NCI-H2107 treated with DMSO at 0.1 percent for 48 hours (cell line): ENCODE results near the gene SLC51B.
"Not testable (repeated sequence)": the region's sequence is repeated elsewhere in the genome, so short reads cannot be mapped to it uniquely, and the experiment has no call there.

ENCODE experiments used
- DNase-seq: peaks from one replicate; lab custom pipeline; 2025; ENCODE audit not compliant: unreplicated experiment; lab: John Stamatoyannopoulos, UW

The SLC51B gene

GRCh38 chr15:65044724-65045481 lies at the start of gene SLC51B:
TSS of gene SLC51B (plus strand) at chr15:65045387. CDS start at chr15:65050005, 4,618 bp downstream.
- no peak for DNase-seq

GRCh38 chr15:64997066-64997465 lies 48.1 kb upstream of the SLC51B start:
- no peak for DNase-seq

GRCh38 chr15:64997745-64998375 lies 47.3 kb upstream of the SLC51B start:
- no peak for DNase-seq

- DNase-seq, result no peak
Observed at GRCh38 chr15:65004993-65005392, 40.2 kb upstream of the SLC51B start.

DNA sequence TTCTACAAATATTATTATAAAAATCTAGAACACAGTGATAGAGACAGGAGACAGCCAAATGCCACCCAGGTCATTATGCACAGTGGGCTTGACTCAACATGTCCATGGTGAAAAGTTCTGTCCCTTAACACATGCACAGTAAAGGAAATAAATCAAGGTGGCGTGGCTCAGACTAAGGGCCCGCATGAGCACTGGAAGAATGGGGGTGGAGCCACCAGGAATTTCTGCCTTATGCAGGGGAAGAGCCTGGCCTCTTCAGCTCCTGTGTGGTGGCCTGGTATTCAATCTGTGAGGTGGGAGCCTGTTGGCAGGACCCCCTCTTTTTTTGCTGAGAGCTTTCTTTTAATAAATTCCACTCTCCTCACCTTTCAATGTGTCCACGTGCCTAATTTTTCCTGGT lies 38.3 kb upstream of the SLC51B start:
- DNase-seq, result no peak

- no peak for DNase-seq
Observed at GRCh38 chr15:65008983-65009382, 36.2 kb upstream of the SLC51B start.

- not testable (repeated sequence) for DNase-seq
Observed at GRCh38 chr15:65011198-65011597, 34.0 kb upstream of the SLC51B start.

DNA sequence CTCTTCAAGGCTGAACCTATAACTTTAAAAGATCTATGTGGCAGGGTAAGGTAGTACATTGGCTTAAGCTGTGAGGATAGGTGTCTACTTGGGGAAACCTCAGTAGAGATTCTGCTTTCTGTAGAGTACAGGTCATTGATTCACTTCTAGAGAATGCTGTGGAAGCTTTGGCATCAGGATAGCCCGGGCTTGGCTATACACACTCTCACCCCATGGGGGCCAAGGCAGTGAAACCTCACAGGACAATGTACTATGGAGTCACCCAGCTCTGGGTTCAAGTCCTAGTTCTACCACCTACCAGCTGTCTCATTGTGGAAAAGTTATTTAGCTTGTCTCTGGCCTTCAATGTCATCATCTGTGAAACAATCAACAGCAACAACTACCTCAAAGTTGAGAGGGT lies 24.8 kb upstream of the SLC51B start:
- no peak for DNase-seq

GRCh38 chr15:65021488-65021887 lies 23.7 kb upstream of the SLC51B start:
- DNase-seq, result no peak

GRCh38 chr15:65026756-65027155 lies 18.4 kb upstream of the SLC51B start:
- no peak for DNase-seq

- no peak for DNase-seq
Observed at GRCh38 chr15:65027593-65027992, 17.6 kb upstream of the SLC51B start.

DNA sequence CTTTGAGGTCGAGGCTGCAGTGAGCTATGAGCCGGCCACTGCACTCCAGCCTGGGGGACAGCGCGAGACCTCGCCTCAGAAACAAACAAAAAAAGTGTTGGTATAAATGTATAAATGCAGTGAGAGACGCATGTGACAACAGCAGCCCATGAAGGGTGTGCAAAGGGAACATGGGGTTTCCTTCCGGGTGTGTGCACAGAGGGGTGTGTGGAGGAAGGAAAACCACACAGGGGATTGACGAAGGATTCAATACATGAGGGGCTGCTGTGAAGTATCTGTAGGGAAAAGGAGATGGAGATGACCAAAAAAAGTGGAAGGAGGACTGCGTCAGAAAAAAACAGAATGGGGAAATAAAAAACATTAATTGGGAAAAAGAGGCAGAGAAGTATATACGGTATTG lies 16.8 kb upstream of the SLC51B start:
- no peak for DNase-seq

DNA sequence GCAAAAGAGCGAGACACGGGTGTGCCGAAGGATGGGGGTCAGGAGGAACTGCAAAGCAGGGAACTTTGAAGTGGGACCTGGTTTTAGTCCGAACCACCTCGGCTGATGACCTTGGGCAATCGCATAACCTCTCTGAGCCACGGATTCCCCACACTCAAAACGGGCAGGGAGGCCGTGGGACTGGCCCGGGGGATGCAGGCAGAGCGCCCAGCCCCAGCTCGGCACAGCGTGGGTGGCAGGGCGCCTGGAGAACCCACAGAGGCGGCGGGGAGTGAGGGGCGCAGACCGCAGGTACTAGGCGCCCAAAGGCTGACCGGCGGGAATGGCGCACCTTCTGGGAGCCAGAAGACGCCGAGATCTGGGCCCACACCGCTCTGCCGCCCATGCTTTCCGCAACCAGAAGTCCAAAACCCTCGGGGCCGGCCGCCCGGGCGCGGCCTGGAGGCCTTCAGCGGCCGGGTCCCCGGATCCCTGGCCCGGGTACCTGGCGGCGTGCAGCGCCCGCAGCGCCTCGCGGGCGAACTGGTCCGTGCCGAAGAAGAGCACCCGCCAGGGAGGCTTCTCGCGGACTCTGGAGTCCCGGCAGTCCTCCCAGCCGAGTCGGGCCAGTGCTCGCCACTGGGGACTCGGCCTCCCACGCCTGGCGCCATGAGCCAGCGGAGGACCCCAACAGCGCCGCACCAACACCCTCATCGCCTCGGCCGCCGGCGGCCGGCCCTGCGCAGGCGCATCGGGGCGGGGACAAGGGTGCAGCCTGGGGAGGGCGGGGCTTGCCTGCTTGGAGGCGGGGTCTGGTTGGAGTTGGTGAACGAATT lies 16.1 kb upstream of the SLC51B start, which contains the start of gene MTFMT:
MTFMT (minus strand) TSS at position 719 of the 815 bp plus-strand sequence; CDS start at position 693, 26 bp downstream.
- peak; percentile 21 for DNase-seq

GRCh38 chr15:65029736-65030208 lies 15.4 kb upstream of the SLC51B start:
- DNase-seq, result no peak

GRCh38 chr15:65032801-65033537 lies 12.2 kb upstream of the SLC51B start:
- peak; percentile 30 for DNase-seq

GRCh38 chr15:65033659-65034269 lies 11.4 kb upstream of the SLC51B start:
- DNase-seq, result peak; percentile 21

DNA sequence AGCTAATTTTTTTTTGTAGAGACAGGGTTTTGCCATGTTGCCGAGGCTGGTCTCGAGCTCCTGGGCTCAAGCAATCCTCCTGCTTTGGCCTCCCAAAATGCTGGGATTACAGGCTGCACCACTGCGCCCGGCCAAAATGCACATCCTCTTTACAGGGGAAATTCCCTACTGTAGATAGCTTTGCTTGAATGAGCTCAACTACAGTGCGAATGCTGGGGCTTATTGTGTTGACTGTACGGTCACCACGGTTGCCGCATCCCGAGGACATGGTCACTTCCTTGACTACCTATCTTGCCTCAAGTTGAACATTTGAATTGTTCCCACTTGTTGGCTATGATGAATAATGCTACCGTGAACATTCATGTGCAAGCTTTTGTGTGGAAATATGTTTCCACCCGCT lies 10.5 kb upstream of the SLC51B start:
- DNase-seq, result no peak

- DNase-seq, result no peak
Observed at GRCh38 chr15:65037309-65037708, 7.9 kb upstream of the SLC51B start.

DNA sequence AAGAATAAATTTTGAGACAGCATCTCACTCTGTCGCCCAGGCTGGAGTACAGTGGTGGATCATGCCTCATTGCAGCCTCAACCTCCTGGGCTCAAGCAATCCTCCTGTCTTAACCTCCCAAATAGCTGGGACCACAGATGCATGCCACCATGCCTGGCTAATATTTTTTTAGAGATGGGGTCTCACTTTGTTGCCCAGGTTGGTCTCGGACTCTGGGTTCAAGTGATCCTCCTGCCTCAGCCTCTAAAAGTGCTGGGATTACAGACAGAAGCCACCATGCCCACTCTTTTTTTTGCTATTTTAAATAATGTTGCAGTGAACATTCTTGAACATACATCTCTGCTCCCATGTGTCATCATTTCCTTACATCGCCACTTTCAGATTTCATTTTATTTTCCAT lies 6.8 kb upstream of the SLC51B start:
- DNase-seq, result no peak

DNA sequence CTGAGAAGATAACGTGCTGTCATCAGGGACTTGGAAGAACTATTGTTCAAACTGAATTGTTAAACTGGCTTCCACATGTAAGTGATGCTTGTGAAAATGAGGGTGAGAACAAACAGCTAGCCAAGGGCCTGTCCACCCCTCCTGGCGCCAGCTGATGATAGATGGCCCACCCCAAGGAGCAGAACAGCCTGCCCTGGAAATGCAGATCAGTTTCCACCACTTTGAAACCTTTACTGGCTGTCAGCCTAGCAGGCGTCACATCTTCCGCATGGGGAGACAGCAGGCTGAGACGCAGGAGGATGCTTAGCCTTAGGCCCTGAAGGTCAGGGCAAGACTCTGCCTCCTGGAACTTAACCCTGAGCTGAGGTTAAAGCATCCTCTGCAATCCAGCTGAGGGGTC lies 6.4 kb upstream of the SLC51B start:
- DNase-seq, result no peak
